CD14-positive monocyte (primary cell): ENCODE measurements around the gene NBPF8. TPM values are rescaled to one million over a fixed set of nuclear protein-coding genes. Genes with fewer than 3 reads are reported as not detected.
"Not testable (repeated sequence)": the region's sequence is repeated elsewhere in the genome, so short reads cannot be mapped to it uniquely, and the experiment has no call there.

ENCODE experiments used
- DNase-seq, 3 donors: peaks; one replicate each; pipeline ENCODE4 v3.0.0-alpha.2; 2011 to 2022
- H2AFZ ChIP-seq: 2 replicates; pipeline ENCODE4 v1.6.0; 2012; ENCODE audit warnings: mild to moderate bottlenecking, low read depth, low read length, inconsistent platforms; ENCODE audit not compliant: insufficient read depth, poor library complexity, severe bottlenecking
- H3K27ac ChIP-seq, 2 donors: 1 replicate in 1 of 2; 2 replicates in 1 of 2; pipeline ENCODE4 v1.5.1; 2012 to 2013; ENCODE audit warnings: low read length in 2 of 2, control low read depth in 1 of 2, inconsistent platforms in 1 of 2, low read depth in 1 of 2, mild to moderate bottlenecking in 1 of 2
- H3K27me3 ChIP-seq, 2 donors: one replicate each; pipeline versions ENCODE4 v1.6.0 to v1.6.1; 2011 to 2013; ENCODE audit warnings: low read length in 2 of 2; ENCODE audit not compliant: control insufficient read depth in 2 of 2, insufficient read depth in 2 of 2
- H3K36me3 ChIP-seq, 2 donors: replicated peaks in 1 of 2; 1 replicate in 1 of 2; 2 replicates in 1 of 2; pipeline versions ENCODE4 v1.5.1 to v1.6.1; 2012 to 2013; ENCODE audit warnings: low read length in 2 of 2, control low read depth in 1 of 2, inconsistent platforms in 1 of 2, mild to moderate bottlenecking in 1 of 2; ENCODE audit not compliant: insufficient read depth in 2 of 2, control insufficient read depth in 1 of 2
- H3K4me1 ChIP-seq, 2 donors: 1 replicate in 1 of 2; 2 replicates in 1 of 2; pipeline versions ENCODE4 v1.5.1 to v1.6.1; 2012 to 2013; ENCODE audit warnings: low read length in 2 of 2, control low read depth in 1 of 2, inconsistent platforms in 1 of 2, mild to moderate bottlenecking in 1 of 2, moderate library complexity in 1 of 2; ENCODE audit not compliant: insufficient read depth in 2 of 2, control insufficient read depth in 1 of 2
- H3K4me2 ChIP-seq: replicated peaks from 2 replicates; pipeline ENCODE3; 2012; ENCODE audit warnings: low read length, moderate library complexity, mild to moderate bottlenecking; ENCODE audit not compliant: poor library complexity, severe bottlenecking; ENCODE audit errors: extremely low read depth
- H3K4me3 ChIP-seq, 3 experiments: fragments of 200-600 bp in 1 of 3; sonication (generic) in 1 of 3; replicated peaks in 1 of 3; 1 replicate in 2 of 3; 2 replicates in 1 of 3; pipeline ENCODE4 v1.5.1; 2011 to 2013; ENCODE audit warnings: low read length in 3 of 3, mild to moderate bottlenecking in 3 of 3, control low read depth in 2 of 3, low read depth in 2 of 3, inconsistent platforms in 1 of 3, moderate library complexity in 1 of 3
- H3K79me2 ChIP-seq: 2 replicates; pipeline ENCODE4 v1.6.0; 2012; ENCODE audit warnings: mild to moderate bottlenecking, control low read depth, inconsistent platforms, low read length, moderate library complexity; ENCODE audit not compliant: insufficient read depth
- H3K9ac ChIP-seq: 2 replicates; pipeline ENCODE4 v1.6.0; 2017; ENCODE audit warnings: low read length, mild to moderate bottlenecking; ENCODE audit not compliant: insufficient read depth, poor library complexity, severe bottlenecking
- H3K9me3 ChIP-seq, 2 donors: replicated peaks in 1 of 2; 1 replicate in 1 of 2; 2 replicates in 1 of 2; pipeline versions ENCODE4 v1.5.1 to v1.6.1; 2012 to 2013; ENCODE audit warnings: low read length in 2 of 2, control low read depth in 1 of 2; ENCODE audit not compliant: control insufficient read depth in 1 of 2, insufficient read depth in 1 of 2
- H4K20me1 ChIP-seq: 2 replicates; pipeline ENCODE4 v1.6.0; 2012; ENCODE audit warnings: mild to moderate bottlenecking, low read length, control low read depth, moderate library complexity; ENCODE audit not compliant: insufficient read depth
- H3K27ac Mint-ChIP-seq, 7 donors: one replicate each; pipeline ENCODE4 v1.8.0; 2020; ENCODE audit warnings: mild to moderate bottlenecking in 7 of 7, mixed read lengths in 7 of 7, moderate library complexity in 6 of 7, inconsistent platforms in 2 of 7
- H3K27me3 Mint-ChIP-seq, 3 donors: one replicate each; pipeline ENCODE4 v1.8.0; 2021 to 2022; ENCODE audit warnings: low read depth in 3 of 3, mild to moderate bottlenecking in 3 of 3, mixed read lengths in 3 of 3, moderate library complexity in 3 of 3, inconsistent platforms in 1 of 3
- H3K36me3 Mint-ChIP-seq, 2 donors: one replicate each; pipeline ENCODE4 v1.8.0; 2020; ENCODE audit warnings: mixed read lengths in 2 of 2, inconsistent platforms in 1 of 2, mild to moderate bottlenecking in 1 of 2
- H3K4me1 Mint-ChIP-seq: one replicate; pipeline ENCODE4 v1.8.0; 2020; ENCODE audit warnings: mild to moderate bottlenecking, mixed read lengths
- H3K4me3 Mint-ChIP-seq, 2 donors: one replicate each; pipeline ENCODE4 v1.8.0; 2020; ENCODE audit warnings: mild to moderate bottlenecking in 2 of 2, mixed read lengths in 2 of 2, moderate library complexity in 1 of 2
- H3K9me3 Mint-ChIP-seq, 7 donors: one replicate each; pipeline ENCODE4 v1.8.0; 2020 to 2022; ENCODE audit warnings: mixed read lengths in 7 of 7, mild to moderate bottlenecking in 6 of 7, moderate library complexity in 6 of 7, inconsistent platforms in 2 of 7
- CTCF ChIP-seq: fragments of 200-600 bp; IDR thresholded peaks from one replicate; pipeline ENCODE4 v1.8.0; 2022; ENCODE audit warnings: antibody characterized with exemption, mild to moderate bottlenecking
- WGBS: methylation state at CpG from one replicate; pipeline ENCODE4 v1.1.5; 2013; ENCODE audit warnings: missing lambda C conversion rate; ENCODE audit not compliant: insufficient coverage; 5-methylcytosine and 5-hydroxymethylcytosine counted together
- intact Hi-C, 2 donors: fragments of 100-400 bp; cut with micrococcal nuclease; formaldehyde crosslinking; loops; one replicate each; pipeline versions ENCODE4 v1.15.0 to v1.15.1; 2023
- polyA plus RNA-seq, 3 donors: library from polyadenylated mRNA; depleted of rRNA in 1 of 3; unstranded in 2 of 3; stranded (reverse) in 1 of 3; fragments of 300-500 nt in 2 of 3; fragments of >200 nt in 1 of 3; fragmentation: Illumina TruSeq in 2 of 3; gene quantifications; 1 replicate in 2 of 3; 2 replicates in 1 of 3; pipeline ENCODE4 v1.2.3, GENCODE V29; 2012 to 2021

NBPF8 gene
- polyA plus RNA-seq, 3 donors: 0.32 to 15.5 (median 0.44) TPM

DNA sequence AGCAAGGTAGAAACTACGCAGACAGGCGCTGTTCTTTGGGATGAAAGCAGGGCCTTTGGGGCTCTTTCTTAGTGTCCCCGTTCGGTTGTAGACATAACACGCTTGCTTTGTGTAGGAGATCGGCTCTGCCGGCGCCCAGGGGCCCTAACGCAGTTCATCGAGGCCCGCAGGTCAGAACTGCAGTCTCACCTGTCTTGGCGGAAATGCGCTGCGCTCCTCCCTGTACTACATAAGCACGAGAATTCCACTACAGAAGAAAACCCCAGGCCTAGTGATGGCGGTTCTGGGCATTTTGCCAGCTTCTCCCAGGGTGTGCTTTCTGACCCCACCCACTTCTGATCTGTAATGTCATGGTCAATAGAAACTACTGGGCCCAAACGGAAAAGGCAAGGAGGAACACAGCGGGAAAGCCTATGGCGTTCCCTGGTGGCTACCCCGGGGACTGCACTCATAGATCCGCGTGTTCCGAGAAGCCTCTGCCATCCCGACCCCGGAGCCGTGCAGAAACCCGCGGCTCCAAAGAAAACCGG lies 26.2 kb upstream of the NBPF8 start:
- H3K27ac ChIP-seq, H3K4me3 Mint-ChIP-seq, H3K4me2 ChIP-seq, H3K36me3 ChIP-seq, H2AFZ ChIP-seq, H4K20me1 ChIP-seq, H3K27me3 ChIP-seq, H3K9ac ChIP-seq, H3K4me1 ChIP-seq, H3K27ac Mint-ChIP-seq, H3K27me3 Mint-ChIP-seq, H3K9me3 ChIP-seq, H3K36me3 Mint-ChIP-seq, H3K4me3 ChIP-seq, intact Hi-C loops, H3K79me2 ChIP-seq, H3K9me3 Mint-ChIP-seq, H3K4me1 Mint-ChIP-seq: not testable (repeated sequence)
- no CpG with 5 or more reads among the region's 29 CpGs for WGBS
- TF ChIP-seq CTCF: peak; percentile 32
- DNase-seq: peak; percentile 49 to 76 (median 55)

DNA sequence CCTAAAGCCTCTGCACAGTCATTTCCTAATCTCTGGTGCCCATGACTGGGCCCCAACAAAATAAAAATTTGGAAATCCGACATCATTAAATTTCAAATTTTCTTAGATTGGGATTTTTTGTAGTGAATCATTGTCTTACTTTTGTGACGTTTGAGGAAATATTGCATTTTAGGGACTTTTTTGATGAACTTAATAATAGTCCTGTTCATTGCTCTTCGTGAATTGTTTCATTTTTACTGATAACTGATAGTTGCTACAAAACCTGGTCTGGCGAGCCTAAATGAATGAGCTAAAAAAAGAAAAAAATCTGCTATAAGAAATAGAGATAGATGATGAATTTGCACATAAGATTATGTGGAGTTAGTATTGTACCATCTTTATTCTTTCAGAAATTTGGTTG lies 23.5 kb upstream of the NBPF8 start:
- H3K4me3 Mint-ChIP-seq, H4K20me1 ChIP-seq, H3K36me3 ChIP-seq, H2AFZ ChIP-seq, H3K9me3 Mint-ChIP-seq, H3K79me2 ChIP-seq, H3K27ac ChIP-seq, H3K9me3 ChIP-seq, H3K9ac ChIP-seq, intact Hi-C loops, H3K36me3 Mint-ChIP-seq, H3K4me1 Mint-ChIP-seq, H3K27me3 ChIP-seq, H3K4me1 ChIP-seq, H3K27me3 Mint-ChIP-seq, H3K4me3 ChIP-seq, H3K4me2 ChIP-seq: not testable (repeated sequence)
- H3K27ac Mint-ChIP-seq: peak overlapping the region in 1 of 7 donors; percentile 30
- 80% methylated on average over 1 of the region's 4 CpGs for WGBS
- peak in 2 of 3 donors; percentile 22 to 48 for DNase-seq
